ENCODE measurements around the gene SLC2A1.

SLC2A1 gene

GRCh38 chr1:42941640-42942330 lies 16.9 kb downstream of the SLC2A1 start:
- DNase-seq (ENCODE audit: low read depth), result no peak

GRCh38 chr1:42940851-42941639 lies 17.6 kb downstream of the SLC2A1 start:
- no peak for DNase-seq (ENCODE audit: low read depth)

- DNase-seq (ENCODE audit: low read depth), result no peak
These were observed 19.7 kb downstream of the SLC2A1 start for GRCh38 chr1:42938645-42939615.

- no peak for DNase-seq (ENCODE audit: low read depth)
These were observed 20.6 kb downstream of the SLC2A1 start for GRCh38 chr1:42937836-42938644.

- no peak for DNase-seq (ENCODE audit: low read depth)
These were observed 21.4 kb downstream of the SLC2A1 start for GRCh38 chr1:42937141-42937696.

GRCh38 chr1:42936309-42937078 lies 22.2 kb downstream of the SLC2A1 start:
- peak; percentile 42 for DNase-seq (ENCODE audit: low read depth)

GRCh38 chr1:42935971-42936308 lies 22.7 kb downstream of the SLC2A1 start:
- DNase-seq (ENCODE audit: low read depth), result no peak

GRCh38 chr1:42935313-42935895 lies 23.3 kb downstream of the SLC2A1 start:
- no peak for DNase-seq (ENCODE audit: low read depth)

GRCh38 chr1:42934541-42935312 lies 23.9 kb downstream of the SLC2A1 start:
- no peak for DNase-seq (ENCODE audit: low read depth)

- no peak for DNase-seq (ENCODE audit: low read depth)
These were observed 24.8 kb downstream of the SLC2A1 start for GRCh38 chr1:42933610-42934491.

GRCh38 chr1:42933060-42933586 lies 25.5 kb downstream of the SLC2A1 start:
- no peak for DNase-seq (ENCODE audit: low read depth)

- no peak for DNase-seq (ENCODE audit: low read depth)
These were observed 26.2 kb downstream of the SLC2A1 start for GRCh38 chr1:42932442-42932941.

GRCh38 chr1:42931911-42932422 lies 26.7 kb downstream of the SLC2A1 start:
- DNase-seq (ENCODE audit: low read depth), result peak; percentile 71

- peak; percentile 36 for DNase-seq (ENCODE audit: low read depth)
These were observed 27.5 kb downstream of the SLC2A1 start for GRCh38 chr1:42931108-42931539.

GRCh38 chr1:42930178-42931107 lies 28.2 kb downstream of the SLC2A1 start:
- no peak for DNase-seq (ENCODE audit: low read depth)

- no peak for DNase-seq (ENCODE audit: low read depth)
These were observed 29.1 kb downstream of the SLC2A1 start for GRCh38 chr1:42929434-42930177.

Measured in activated gamma-delta T cell treated with anti-CD3 and anti-CD28 coated beads, Interleukin-2, amount 50 U/mL, for 16 hours (primary cell).